Glomerular visceral epithelial cell (primary cell): ENCODE measurements around the gene BARX2.

Experiments used
- DNase-seq: peaks from one replicate; pipeline ENCODE4 v3.0.0-alpha.2; 2016; ENCODE audit errors: extremely low spot score

BARX2 gene

DNA sequence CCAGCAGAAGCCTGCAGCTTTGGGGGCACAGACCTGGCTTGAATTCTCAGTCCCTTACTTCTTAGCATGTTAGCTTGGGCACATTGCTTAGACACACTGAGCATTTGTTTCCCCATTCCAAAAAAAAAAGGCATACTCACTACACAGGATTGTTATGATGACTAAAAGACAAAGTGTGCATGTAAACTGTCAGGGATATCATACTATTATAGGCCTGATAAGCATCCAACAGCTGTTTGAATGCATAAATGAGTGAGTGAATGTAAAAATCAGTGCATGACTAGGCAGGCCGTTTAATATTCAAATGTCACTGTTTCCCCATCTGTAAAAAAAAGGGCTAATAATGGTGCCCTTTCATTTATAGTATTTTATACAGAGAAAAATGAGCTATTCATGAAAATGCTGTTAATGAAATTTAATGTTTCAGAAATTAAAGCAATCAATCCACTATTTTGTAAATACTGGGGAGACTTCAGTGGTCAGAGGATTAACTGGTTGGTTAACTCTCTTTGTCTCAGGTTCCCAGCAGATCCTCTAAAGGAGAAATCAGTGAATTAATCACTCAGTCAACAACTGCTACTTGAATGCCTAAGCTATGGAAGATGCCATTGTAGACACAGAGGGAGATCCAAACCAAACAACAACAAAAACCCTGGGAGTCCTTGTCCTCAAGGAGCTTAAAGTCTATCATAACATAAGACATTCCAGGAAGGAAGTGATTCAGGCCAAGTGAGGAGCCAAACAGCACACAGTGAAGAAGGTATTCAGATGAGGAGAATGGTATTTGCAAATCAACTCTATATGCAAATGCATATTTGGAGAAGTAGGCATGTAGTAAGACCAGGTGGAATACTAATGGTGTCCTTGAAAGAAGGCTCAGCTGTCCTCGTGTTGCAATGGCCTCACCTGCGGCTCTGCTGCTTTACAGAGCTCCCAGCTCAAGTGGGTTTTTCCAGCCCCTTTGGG is 26.8 kb downstream of the BARX2 start:
- DNase-seq, result no peak

GRCh38 chr11:129404731-129405130 is 29.1 kb downstream of the BARX2 start:
- no peak for DNase-seq

DNA sequence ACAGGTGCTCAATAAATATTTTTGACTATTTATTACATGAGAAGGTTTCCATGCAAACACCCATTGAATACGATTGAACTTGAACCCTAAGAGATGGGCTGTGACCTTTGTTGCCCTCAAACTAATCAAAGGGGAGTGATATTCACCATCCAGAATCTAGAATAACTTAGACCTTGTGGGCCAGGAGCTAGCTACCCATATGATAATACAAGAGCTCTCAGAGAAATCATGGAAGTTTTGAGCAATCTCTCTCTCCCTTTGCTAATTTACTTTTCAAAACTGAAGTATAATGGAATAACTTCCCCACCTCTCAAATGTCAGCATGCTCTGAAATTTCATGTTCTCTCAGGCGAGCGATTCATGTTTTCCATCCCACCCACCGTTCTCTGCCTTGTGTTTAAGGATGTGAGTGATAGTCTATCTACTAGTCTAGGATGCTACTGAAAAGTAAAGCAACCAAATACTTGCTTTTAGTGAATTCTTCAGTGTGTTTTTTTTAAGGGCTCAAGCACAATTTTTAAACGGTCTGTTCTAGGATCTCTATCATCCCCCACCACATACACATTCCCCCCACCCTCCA is 33.3 kb downstream of the BARX2 start:
- DNase-seq, result no peak

DNA sequence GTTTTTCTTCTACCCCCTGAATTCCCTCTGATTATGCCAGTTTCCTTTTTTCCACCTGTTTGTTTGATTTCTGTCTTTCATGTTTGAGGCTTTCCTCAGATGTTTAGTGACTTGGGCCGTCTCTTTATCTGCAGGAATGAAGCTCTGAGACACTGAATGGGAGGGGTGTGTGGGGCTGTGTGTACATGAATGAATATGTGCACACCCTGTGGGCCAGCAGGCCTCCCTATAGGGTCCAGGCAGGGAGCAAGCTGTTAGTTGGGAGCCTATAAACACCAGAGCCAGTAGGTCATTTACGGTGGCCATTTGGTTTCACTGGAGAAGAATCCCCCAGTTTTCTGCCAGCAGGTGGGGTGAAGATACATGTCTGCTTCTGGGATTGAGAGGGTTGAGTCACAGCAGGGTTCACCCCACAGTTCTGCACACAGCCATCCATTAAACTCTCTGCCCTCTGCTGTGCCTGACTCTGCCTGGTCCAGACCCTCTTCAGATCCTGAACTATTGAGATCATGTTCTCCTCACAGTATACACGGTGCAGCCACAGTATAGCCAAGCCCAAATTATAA is 34.8 kb downstream of the BARX2 start:
- DNase-seq, result no peak

DNA sequence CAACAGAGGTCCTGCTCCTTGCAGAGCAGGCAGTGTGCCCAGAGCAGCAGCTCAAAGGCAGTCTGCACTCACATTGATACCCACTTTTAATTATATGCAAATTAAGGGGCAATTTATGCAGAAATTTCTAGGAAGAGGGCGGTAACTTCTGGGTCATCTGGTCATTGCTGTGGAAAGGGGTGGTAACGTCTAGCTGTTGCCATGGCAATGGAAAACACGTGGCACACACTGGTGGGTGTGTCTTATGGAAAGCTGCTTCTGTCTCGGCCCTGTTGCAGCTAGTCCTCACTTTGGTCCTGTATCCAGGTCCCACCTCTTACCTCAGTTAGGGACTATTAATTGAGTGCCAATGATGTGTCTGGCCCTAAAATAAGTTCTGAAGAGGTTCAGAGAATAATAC is 36.8 kb downstream of the BARX2 start:
- DNase-seq, result no peak

- no peak for DNase-seq
Measured at GRCh38 chr11:129414144-129414872, 38.7 kb downstream of the BARX2 start.

GRCh38 chr11:129416080-129416820 is 40.6 kb downstream of the BARX2 start:
- DNase-seq, result no peak

DNA sequence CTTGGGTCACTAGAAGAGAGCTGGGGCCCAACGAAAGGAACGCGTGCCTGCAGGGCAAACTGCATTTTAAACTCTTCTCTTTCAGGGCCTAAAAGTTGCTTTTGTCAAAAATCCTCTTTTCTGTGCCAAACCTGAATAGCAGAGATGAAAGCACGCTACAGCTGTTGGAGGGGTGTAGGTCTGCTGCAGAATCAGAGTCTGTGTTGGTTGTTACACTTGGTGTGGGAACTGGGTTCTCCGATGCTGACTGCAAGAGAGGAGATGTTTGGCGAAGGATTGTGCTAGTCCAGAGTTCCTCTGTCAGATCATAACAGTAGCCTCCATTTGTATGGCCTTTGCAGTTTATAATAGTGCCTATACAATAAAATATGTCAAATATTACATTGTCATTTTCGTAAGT is 41.8 kb downstream of the BARX2 start:
- DNase-seq, result no peak

DNA sequence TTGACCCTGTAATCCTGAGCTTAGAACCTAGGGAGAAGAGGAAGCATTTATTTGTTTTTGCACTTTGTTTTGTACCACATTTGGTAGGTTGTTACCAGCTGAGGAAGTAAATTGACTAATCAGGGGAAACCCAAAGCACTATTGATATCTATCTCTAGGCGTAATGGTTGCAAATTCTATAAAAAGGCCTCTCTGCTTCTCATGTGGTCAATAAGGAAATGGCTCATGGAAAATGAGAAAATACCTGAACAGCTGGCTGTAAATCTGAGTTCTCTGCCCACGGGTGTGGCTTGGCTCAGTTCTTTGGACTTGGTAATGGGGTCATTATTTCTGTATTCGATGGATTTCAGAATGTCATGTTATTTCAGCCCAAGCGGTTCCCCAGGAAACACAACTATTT is 42.4 kb downstream of the BARX2 start:
- DNase-seq, result no peak

GRCh38 chr11:129419386-129419785 is 43.7 kb downstream of the BARX2 start:
- DNase-seq, result no peak

DNA sequence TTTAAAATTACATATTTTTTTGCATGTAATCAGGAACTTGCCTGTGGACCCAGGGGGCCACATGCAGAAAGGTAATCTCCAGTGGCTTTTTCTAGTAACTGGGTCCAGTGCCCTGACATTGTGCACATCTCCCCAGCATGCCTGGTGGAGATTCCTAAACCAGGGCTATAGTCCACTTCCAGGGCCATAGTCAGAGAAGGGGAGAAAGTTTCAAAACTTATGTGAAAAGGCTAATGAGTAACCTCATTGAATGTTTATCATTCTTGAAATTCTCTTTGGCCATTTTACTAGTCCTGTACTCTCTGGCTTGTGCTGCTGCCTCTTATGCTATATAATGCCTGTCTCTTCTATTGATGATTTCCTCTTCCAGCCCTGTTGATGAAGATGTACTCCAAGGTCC is 47.8 kb downstream of the BARX2 start:
- DNase-seq, result no peak

- no peak for DNase-seq
Measured at GRCh38 chr11:129425214-129425613, 49.6 kb downstream of the BARX2 start.

- no peak for DNase-seq
Measured at GRCh38 chr11:129426038-129426437, 50.4 kb downstream of the BARX2 start.

- no peak for DNase-seq
Measured at GRCh38 chr11:129426776-129427175, 51.1 kb downstream of the BARX2 start.

DNA sequence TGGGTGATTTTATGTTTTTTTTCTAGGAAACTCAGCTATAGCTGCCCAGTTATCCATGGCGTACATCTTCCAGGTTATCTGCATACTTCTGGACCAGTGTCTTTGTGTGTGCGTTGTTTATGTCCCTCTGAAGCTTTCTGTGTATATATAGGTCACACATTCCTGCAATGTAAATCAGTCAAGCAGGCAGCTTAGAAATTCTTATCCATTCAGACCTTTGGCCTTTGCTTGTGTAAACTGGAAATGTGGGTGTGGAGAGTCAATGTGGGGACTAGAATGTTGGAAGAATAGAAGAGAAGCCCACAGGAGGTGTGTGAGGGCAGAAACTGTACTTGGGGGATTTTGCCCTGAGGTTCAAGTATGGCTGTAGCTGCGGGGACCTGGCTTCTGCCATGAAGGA is 51.7 kb downstream of the BARX2 start:
- DNase-seq, result no peak

DNA sequence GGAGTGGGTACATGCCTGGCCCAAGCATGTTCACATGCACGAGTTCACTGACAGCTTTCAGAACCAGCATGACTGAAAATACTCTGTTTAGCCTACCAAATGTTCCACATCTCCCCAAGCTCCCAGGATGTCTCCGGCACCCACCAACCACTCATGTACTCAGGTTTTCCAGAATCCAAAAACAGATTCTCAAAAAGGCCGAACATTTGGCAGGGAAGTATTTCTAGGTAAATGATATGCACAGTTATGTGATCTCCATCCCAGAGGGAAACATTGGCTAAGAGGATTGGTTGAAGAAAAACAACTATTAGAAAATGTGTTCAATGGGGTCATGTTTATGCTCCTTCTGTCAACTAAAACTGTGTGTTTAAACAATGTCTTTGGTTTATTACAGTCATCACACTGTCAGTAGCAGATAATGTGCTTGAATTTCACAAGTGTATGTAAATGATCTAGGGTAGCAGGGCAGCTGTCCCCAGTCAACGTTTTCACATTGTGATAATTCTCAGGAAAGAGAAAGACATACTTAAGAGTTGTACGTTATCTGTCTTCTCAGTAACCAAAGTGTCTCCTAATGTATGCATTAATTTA is 52.3 kb downstream of the BARX2 start:
- DNase-seq, result no peak

- DNase-seq, result no peak
Measured at GRCh38 chr11:129428557-129428956, 52.9 kb downstream of the BARX2 start.

- DNase-seq, result no peak
Measured at GRCh38 chr11:129434641-129435498, 59.2 kb downstream of the BARX2 start.

DNA sequence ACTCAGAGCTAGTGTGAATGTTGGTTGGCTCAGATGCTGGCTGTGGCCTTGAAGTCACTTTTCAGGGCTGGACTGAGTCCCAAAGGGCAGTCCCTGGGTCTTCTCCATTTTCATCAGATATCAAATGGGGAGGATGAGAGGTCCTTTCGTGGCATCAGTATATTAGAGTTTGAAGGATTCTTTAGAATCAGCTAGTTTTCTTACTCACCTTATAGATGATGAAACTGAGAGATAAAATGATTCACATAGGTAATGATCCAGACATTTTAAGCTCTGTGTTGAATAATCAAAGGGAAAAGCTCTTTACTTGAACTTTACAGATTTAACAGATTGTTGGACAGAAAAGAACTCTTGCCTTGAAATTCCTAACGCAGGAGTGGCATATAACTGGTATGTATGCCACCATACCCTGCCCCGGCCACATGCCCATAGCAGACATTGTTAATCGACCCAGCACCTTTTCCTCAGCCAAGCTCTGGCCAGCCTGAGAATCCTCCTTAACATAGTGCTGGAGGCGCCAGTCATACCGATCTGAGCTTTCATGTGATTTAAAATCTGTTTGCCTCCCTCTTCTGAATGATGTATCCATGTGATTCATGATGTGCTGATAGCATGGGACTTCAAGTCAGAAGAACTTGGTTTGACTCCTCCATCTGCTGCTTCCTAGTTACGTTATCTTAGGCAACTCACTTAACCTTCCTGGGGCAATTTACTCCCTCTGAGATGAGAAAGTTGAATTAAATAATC is 60.0 kb downstream of the BARX2 start:
- DNase-seq, result no peak

DNA sequence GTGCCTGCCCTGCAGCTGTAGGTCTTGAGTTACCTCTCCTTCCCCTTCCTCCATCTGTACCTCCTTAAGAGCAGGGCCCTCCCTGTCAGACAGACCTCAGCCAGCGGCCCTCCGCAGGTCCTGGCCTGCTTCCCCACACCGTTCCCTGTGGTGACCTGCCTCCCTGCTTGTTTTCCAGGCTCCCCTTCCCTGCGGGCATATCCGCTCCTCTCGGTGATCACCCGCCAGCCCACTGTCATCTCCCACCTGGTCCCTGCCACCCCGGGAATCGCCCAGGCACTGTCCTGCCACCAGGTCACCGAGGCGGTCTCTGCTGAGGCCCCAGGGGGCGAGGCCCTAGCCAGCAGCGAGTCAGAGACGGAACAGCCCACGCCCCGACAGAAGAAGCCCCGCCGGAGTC is 60.9 kb downstream of the BARX2 start:
- no peak for DNase-seq
